Measurements from ENCODE around the gene SPTBN5. TPM values are rescaled to one million over a fixed set of nuclear protein-coding genes. Genes with fewer than 3 reads are reported as not detected.

The SPTBN5 gene
- total and polyA plus RNA-seq, 2 experiments from 2014 or later: 0.57 to 1.1 TPM

GRCh38 chr15:41821831-41822230, 72.0 kb downstream of the SPTBN5 start:
- no peaks in the 10 kb centered on the region for H3K79me2 ChIP-seq (replicated peaks; ENCODE audit: insufficient read depth)
- H3K9me3 Mint-ChIP-seq: no peaks in the 10 kb centered on the region
- no peak overlapping the region for H3K27ac ChIP-seq (ENCODE audit: low read depth)
- no peaks in the 10 kb centered on the region for H4K20me1 ChIP-seq (replicated peaks; ENCODE audit: insufficient read depth)
- DNase-seq (ENCODE audit: low spot score) (no peak), ATAC-seq (no peak)
- no peaks in the 10 kb centered on the region for H3K4me1 ChIP-seq (ENCODE audit: insufficient read depth)
- H3K36me3 ChIP-seq (ENCODE audit: insufficient read depth): no peaks in the 10 kb centered on the region; the same call in 1 of the 2 replicates
- no peak overlapping the region for H3K4me2 ChIP-seq
- H3K36me3 Mint-ChIP-seq (ENCODE audit: low read depth): no peaks in the 10 kb centered on the region; the same call in 2 of the 3 replicates
- H3K27ac Mint-ChIP-seq: no peak overlapping the region
- peaks cover 2% of the 10 kb centered on the region; the same call in 2 of the 3 replicates for H3K4me1 Mint-ChIP-seq
- H3F3A ChIP-seq (replicated peaks; ENCODE audit: low read depth): no peaks in the 10 kb centered on the region
- no peak overlapping the region for H2AFZ ChIP-seq
- H3K9me2 ChIP-seq (ENCODE audit: insufficient read depth): no peaks in the 10 kb centered on the region
- peaks cover 3% of the 10 kb centered on the region for H3K27me3 Mint-ChIP-seq (ENCODE audit: insufficient read depth, low read depth, poor library complexity)
- no peaks in the 10 kb centered on the region for H3K27me3 ChIP-seq (ENCODE audit: insufficient read depth)
- no peak for TF ChIP-seq ZNF462 (CRISPR knock-in tag; IDR thresholded peaks at IDR 0.05)
- no peak for TF ChIP-seq EZH2 (IDR thresholded peaks at IDR 0.05; ENCODE audit: low read depth, unreplicated experiment)
- TF ChIP-seq CTCF (conservative IDR thresholded peaks at IDR 0.05; ENCODE audit: low read depth in 2 of 2): no peak
- TF ChIP-seq EZH2phosphoT487 (IDR thresholded peaks at IDR 0.05; ENCODE audit: unreplicated experiment): no peak
- TF ChIP-seq CREB1 (CRISPR knock-in tag; IDR thresholded peaks at IDR 0.05; ENCODE audit: low read depth): no peak
- TF ChIP-seq STAT1 (IDR thresholded peaks at IDR 0.05; ENCODE audit: unreplicated experiment): no peak
- no peak for TF ChIP-seq ZNF114 (CRISPR knock-in tag; IDR thresholded peaks at IDR 0.05)
- no peak for TF ChIP-seq POLR2AphosphoS5 (IDR thresholded peaks at IDR 0.05; ENCODE audit: low read depth)
- TF ChIP-seq ETS1 (IDR thresholded peaks at IDR 0.05): no peak
- no peak for TF ChIP-seq REST (IDR thresholded peaks at IDR 0.05; ENCODE audit: unreplicated experiment)
- no peak for TF ChIP-seq NANOG (IDR thresholded peaks at IDR 0.05; ENCODE audit: borderline replicate concordance)
- no peak for TF ChIP-seq JUNB (IDR thresholded peaks at IDR 0.05; ENCODE audit: unreplicated experiment)
- TF ChIP-seq ZNF331 (CRISPR knock-in tag; IDR thresholded peaks at IDR 0.05; ENCODE audit: low read depth): no peak
- no peak overlapping the region for H3K4me3 ChIP-seq
- H3K4me3 Mint-ChIP-seq: no peak overlapping the region
